Measurements from ENCODE around the gene TAF1. TPM values are rescaled to one million over a fixed set of nuclear protein-coding genes. Genes with fewer than 3 reads are reported as not detected.
"Not testable (repeated sequence)": the region's sequence is repeated elsewhere in the genome, so short reads cannot be mapped to it uniquely, and the experiment has no call there.

TAF1 gene
- total and polyA plus RNA-seq, 2 of the 13 experiments (the other 11 are each of a cell fraction or from before 2014, with no cell fraction given) = 8.1 to 17.7 TPM

DNA sequence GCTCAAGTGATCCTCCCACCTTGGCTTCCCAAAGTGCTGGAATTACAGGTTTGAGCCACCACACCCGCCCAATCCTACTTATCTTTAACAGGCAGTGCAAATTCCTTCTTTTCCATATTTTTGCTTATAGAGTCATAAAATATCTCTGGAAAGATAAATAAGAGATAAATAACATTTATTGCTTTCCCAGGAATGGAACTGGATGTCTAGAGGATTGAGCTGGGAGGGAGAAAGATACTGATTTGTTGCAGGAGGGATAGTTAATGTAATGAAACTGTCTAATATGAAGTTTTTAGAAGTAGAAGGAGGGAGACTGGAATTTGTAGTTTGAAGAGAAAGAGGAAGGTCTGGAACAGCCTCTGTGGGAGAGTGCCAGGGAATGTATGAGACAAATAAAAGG is 44.4 kb upstream of the TAF1 start (continued):
- TF ChIP-seq, protein P1, sequence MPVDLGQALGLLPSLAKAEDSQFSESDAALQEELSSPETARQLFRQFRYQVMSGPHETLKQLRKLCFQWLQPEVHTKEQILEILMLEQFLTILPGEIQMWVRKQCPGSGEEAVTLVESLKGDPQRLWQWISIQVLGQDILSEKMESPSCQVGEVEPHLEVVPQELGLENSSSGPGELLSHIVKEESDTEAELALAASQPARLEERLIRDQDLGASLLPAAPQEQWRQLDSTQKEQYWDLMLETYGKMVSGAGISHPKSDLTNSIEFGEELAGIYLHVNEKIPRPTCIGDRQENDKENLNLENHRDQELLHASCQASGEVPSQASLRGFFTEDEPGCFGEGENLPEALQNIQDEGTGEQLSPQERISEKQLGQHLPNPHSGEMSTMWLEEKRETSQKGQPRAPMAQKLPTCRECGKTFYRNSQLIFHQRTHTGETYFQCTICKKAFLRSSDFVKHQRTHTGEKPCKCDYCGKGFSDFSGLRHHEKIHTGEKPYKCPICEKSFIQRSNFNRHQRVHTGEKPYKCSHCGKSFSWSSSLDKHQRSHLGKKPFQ (CRISPR knock-in tag; IDR thresholded peaks at IDR 0.05; ENCODE audit: insufficient replicate concordance) = no peak
- TF ChIP-seq TRIM24 (CRISPR knock-in tag; IDR thresholded peaks at IDR 0.05) (no peak), GABPB1 (CRISPR knock-in tag; IDR thresholded peaks at IDR 0.05) (no peak)
- TF ChIP-seq, protein P2, sequence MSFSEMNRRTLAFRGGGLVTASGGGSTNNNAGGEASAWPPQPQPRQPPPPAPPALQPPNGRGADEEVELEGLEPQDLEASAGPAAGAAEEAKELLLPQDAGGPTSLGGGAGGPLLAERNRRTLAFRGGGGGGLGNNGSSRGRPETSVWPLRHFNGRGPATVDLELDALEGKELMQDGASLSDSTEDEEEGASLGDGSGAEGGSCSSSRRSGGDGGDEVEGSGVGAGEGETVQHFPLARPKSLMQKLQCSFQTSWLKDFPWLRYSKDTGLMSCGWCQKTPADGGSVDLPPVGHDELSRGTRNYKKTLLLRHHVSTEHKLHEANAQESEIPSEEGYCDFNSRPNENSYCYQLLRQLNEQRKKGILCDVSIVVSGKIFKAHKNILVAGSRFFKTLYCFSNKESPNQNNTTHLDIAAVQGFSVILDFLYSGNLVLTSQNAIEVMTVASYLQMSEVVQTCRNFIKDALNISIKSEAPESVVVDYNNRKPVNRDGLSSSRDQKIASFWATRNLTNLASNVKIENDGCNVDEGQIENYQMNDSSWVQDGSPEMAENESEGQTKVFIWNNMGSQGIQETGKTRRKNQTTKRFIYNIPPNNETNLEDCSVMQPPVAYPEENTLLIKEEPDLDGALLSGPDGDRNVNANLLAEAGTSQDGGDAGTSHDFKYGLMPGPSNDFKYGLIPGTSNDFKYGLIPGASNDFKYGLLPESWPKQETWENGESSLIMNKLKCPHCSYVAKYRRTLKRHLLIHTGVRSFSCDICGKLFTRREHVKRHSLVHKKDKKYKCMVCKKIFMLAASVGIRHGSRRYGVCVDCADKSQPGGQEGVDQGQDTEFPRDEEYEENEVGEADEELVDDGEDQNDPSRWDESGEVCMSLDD (CRISPR knock-in tag; IDR thresholded peaks at IDR 0.05; ENCODE audit: borderline replicate concordance) = no peak
- TF ChIP-seq, protein P3, sequence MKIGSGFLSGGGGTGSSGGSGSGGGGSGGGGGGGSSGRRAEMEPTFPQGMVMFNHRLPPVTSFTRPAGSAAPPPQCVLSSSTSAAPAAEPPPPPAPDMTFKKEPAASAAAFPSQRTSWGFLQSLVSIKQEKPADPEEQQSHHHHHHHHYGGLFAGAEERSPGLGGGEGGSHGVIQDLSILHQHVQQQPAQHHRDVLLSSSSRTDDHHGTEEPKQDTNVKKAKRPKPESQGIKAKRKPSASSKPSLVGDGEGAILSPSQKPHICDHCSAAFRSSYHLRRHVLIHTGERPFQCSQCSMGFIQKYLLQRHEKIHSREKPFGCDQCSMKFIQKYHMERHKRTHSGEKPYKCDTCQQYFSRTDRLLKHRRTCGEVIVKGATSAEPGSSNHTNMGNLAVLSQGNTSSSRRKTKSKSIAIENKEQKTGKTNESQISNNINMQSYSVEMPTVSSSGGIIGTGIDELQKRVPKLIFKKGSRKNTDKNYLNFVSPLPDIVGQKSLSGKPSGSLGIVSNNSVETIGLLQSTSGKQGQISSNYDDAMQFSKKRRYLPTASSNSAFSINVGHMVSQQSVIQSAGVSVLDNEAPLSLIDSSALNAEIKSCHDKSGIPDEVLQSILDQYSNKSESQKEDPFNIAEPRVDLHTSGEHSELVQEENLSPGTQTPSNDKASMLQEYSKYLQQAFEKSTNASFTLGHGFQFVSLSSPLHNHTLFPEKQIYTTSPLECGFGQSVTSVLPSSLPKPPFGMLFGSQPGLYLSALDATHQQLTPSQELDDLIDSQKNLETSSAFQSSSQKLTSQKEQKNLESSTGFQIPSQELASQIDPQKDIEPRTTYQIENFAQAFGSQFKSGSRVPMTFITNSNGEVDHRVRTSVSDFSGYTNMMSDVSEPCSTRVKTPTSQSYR (CRISPR knock-in tag; IDR thresholded peaks at IDR 0.05; ENCODE audit: borderline replicate concordance) = no peak

DNA sequence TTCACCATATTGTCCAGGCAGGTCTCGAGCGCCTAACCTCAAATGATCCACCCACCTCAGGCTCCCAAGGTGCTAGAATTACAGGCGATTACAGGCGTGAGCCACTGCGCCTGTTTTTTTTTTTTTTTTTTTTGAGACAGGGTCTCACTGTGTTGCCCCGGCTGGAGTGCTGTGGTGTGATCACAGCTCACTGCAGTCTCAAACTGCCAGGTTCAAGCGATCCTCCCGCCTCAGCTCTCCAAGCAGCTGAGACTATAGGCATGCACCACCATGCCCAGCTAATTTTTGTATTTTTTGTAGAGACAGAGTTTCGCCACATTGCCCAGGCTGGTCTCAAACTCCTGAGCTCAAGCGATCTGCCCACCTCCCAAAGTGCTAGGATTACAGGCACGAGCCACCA is 41.7 kb upstream of the TAF1 start:
- H3K79me2 ChIP-seq (ENCODE audit: insufficient read depth, low read length); H3K4me1 ChIP-seq (ENCODE audit: insufficient read depth, low read length); H3K4me2 ChIP-seq (ENCODE audit: low read depth, low read length); H3K36me3 ChIP-seq (replicated peaks in 1 of 2; ENCODE audit: control insufficient read depth in 1 of 2, insufficient read depth in 2 of 2, low read length in 2 of 2); H3K27me3 ChIP-seq (ENCODE audit: control insufficient read depth in 1 of 2, insufficient read depth in 2 of 2, low read length in 2 of 2); FAIRE-seq; intact Hi-C loops (cut with micrococcal nuclease; ENCODE audit: unreplicated experiment); H3K9ac ChIP-seq (ENCODE audit: insufficient read depth, low read depth, low read length); BruUV-seq (replicated peaks); CTCF ChIA-PET (ENCODE audit: low intra/inter-chr PET ratio, low total read pairs); DNase-seq (ENCODE audit: low spot score); ATAC-seq; H2AFZ ChIP-seq (ENCODE audit: low read length); in situ Hi-C loops (cut with HindIII; ENCODE audit: extremely low pct_ligation_motif_present, low pct_unique_long_range_greater_than_20kb); H3K27ac ChIP-seq (ENCODE audit: extremely low read length, insufficient read depth, low read length); H4K20me1 ChIP-seq (ENCODE audit: insufficient read depth, low read length); H3K4me3 ChIP-seq (replicated peaks in 1 of 3; ENCODE audit: insufficient read depth in 1 of 3, low read depth in 2 of 3, low read length in 3 of 3); H3K9me3 ChIP-seq (ENCODE audit: low read length); POLR2A ChIA-PET: not testable (repeated sequence)
- 96% methylated on average over 11 of the region's 11 CpGs for WGBS (ENCODE audit: low lambda C conversion rate)

Data from HepG2 (cell line).